GM21447 (cell line): ENCODE data around the gene CTSD.

Experiments
- ATAC-seq: cut with Tn5 transposase; IDR thresholded peaks from one replicate; pipeline ENCODE4 v1.9.1; 2021; ENCODE audit not compliant: unreplicated experiment

The CTSD gene

GRCh38 chr11:1756791-1757771 is 6.6 kb downstream of the CTSD start:
- ATAC-seq: no peak

GRCh38 chr11:1755692-1756561 is 7.8 kb downstream of the CTSD start:
- ATAC-seq: no peak

- ATAC-seq: no peak
Measured at GRCh38 chr11:1755344-1755691, 8.4 kb downstream of the CTSD start.

GRCh38 chr11:1754376-1755150 is 9.2 kb downstream of the CTSD start:
- ATAC-seq: no peak

- no peak for ATAC-seq
Measured at GRCh38 chr11:1753929-1754305, 9.8 kb downstream of the CTSD start.

- no peak for ATAC-seq
Measured at GRCh38 chr11:1753229-1753928, 10.3 kb downstream of the CTSD start.

- no peak for ATAC-seq
Measured at GRCh38 chr11:1752907-1753228, 10.9 kb downstream of the CTSD start.

DNA sequence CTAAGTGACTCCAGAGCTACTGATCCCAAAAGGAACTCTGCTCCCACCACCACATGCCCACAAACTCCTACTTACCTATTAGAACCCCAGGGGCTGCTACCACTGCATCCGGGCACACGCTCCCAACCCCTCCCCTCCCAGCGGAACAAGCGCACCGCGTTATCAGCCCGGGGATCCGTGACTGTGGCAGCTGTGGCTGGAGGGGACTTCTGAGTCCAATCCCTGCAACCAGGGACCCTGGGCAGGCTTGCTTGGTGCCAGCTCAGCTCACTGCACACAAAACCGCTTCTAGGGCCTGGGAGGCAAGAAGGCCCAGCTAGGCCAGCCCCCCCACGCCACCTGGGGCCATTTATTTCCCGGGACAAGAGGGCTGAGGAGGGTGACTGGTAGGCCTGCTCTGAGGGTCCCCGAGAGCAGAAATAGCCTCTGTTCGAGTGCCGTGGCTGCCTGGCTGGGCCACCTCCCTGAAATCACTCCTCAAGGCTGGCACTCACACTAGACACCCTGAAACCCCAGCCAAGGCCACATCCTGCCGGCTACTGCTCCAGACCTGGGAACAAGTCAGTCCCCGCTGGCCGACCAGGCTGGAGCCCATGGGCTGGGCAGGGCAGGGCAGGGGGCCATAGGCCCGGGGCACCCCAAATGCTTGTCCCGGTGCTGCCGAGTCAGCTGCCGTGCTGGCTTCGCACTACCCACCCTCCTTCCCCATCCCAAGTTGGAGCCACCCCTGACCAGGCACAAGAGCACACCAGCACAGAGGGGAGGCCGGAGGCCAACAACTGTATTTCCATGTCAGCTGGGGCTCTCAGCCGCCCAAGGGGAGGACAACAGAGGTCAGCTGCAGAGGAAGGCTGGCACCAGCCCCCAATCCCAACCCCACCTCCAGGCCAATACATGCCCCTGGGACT is 11.5 kb downstream of the CTSD start:
- ATAC-seq: no peak

GRCh38 chr11:1751531-1751921 is 12.2 kb downstream of the CTSD start:
- ATAC-seq: no peak

DNA sequence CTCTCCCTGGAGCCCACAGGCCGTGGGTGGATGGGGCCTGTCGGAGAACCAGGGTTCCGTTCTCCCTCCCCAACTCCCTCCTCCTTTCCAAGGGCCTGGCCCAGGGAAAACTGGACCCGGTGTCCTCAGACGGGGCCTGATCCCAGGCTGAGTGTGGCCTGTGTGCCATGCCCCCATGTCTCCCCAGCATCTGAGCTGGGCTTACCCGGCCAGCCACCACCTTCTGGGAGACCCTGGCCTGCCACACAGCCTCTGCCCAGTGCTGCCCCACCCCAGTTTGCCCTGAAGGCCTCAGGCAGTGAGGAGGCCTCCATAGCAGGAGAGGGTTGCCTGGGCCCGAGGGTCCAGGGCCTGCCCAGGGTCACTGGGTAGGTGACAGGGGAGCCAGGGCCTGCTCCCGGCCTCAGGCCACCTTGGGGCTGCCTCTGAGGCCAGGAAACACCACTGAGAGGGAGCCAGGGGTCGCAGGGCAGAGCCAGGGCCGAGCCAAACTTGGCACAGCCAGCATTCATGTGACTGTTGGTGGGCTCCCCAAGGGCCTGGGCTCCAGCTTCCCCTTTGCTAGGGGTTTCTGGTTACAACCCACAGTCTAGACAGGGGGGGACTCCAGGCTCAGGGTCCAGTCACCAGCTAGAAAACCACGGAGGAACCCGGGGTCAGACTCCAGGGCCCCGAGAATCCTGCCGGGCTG is 12.7 kb downstream of the CTSD start:
- no peak for ATAC-seq

GRCh38 chr11:1750481-1750839 is 13.3 kb downstream of the CTSD start, which contains the start of gene IFITM10:
IFITM10 (minus strand) TSS chr11:1750595; CDS start chr11:1750442, 153 bp downstream.
- ATAC-seq: no peak

GRCh38 chr11:1749395-1750351 is 14.1 kb downstream of the CTSD start:
- ATAC-seq: no peak

DNA sequence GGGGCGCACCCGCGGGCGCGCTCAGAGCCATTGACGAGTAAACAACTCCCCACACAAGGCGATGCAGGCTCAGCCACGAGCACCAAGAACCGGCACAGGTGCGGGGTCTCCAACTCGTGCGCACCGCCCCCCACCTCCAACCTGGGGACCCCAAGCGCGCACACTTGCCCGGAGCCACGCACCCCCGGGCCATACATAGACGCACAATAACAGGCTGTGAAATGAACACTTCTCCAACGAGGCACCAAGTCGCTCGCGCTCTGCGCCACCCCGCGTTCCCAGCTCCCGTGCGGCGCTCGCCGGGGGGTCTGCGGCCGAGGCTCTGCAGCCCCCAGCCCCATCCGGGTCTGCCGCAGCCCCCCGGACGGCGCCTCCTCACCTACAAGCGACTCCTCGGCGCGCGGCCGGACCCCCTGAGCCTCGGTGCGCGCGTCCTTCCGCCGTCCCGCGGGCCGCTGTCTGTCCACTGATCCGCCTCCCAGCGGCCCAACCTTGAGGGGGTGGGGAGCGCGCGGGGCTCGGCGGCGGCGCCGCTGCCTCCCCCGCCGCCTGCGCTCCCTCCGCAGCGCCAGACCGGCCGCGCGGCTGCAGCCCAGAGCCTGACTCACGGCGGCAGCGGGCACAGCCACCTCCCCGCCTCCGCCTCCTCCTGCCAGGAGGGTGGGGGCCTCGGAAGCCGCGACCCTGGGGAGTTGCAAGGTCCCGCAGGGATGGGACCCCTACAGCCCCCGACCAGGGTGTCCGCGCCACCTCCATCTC is 14.9 kb downstream of the CTSD start:
- no peak for ATAC-seq

GRCh38 chr11:1747753-1748635 is 15.7 kb downstream of the CTSD start:
- no peak for ATAC-seq

DNA sequence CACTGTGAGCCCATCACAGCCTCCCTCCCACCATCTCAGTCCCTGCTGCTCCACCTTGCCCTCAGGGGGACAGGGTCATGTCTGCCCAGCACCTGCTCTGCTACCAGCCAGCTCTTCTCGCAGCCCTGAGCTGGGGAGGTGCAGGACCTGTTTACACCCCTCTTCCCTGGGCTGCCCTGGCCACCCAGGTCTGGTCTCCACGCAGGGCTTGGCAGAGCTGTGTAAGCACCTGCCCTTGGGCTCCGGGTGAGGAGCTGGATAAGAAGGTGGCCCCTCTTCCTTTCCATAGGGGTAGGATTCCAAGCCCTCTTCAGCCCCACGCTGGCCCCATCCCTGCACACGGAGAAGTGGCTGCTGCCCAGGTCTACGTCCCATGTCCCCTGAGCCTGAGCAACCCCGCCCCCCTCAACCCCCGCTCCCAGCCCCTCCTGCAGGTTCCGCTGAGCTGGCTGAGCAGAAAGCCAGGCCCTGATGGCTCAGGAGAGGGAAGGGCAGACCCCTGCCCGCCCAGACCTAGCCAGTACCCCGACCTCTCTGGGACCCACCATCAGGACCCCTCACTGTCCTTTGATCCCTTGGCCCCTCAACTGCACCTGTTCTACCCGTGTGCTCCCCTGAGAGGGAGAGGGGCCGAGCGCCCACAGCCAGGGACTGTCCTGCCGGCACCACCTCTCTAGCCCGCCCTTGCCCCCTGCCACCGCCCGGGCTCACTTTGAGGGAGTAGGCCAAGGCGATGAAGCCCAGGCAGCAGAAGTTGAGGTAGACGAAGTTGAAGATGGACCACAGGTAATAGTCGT is 16.6 kb downstream of the CTSD start:
- ATAC-seq: no peak
